WTC11 (cell line): Measurements from ENCODE around the gene SH3PXD2A. TPM values are rescaled to one million over a fixed set of nuclear protein-coding genes. Genes with fewer than 3 reads are reported as not detected.

ENCODE experiments used
- ATAC-seq: fragments of 200-7000 bp; cut with Tn5 transposase; 2 replicates; pipeline ENCODE4 v1.10.0; 2021; ENCODE audit warnings: mild to moderate bottlenecking, moderate library complexity
- CTCF ChIA-PET: fragments of 300-600 bp; sonication (Branson Sonifier 250); formaldehyde crosslinking; loops from one replicate; lab custom pipeline; 2021; ENCODE audit warnings: antibody characterized with exemption; lab: Charles Lee
- POLR2A ChIA-PET: fragments of 350-600 bp; sonication (Branson Sonifier 250); formaldehyde crosslinking; loops from one replicate; lab custom pipeline; 2021; ENCODE audit warnings: antibody characterized with exemption; lab: Charles Lee
- DNase-seq: peaks from one replicate; pipeline ENCODE4 v3.0.0; 2021; ENCODE audit warnings: low spot score
- H3K27ac Mint-ChIP-seq: 2 replicates; pipeline ENCODE4 v1.8.0; 2021; ENCODE audit warnings: mixed read lengths
- H3K27me3 Mint-ChIP-seq: 2 replicates; pipeline ENCODE4 v1.8.0; 2021; ENCODE audit warnings: low read depth, mild to moderate bottlenecking, moderate library complexity, mixed read lengths
- H3K36me3 Mint-ChIP-seq: 2 replicates; pipeline ENCODE4 v1.8.0; 2021; ENCODE audit warnings: mixed read lengths
- H3K4me1 Mint-ChIP-seq: 2 replicates; pipeline ENCODE4 v1.8.0; 2022; ENCODE audit warnings: mixed read lengths
- H3K4me3 Mint-ChIP-seq: 2 replicates; pipeline ENCODE4 v1.8.0; 2021; ENCODE audit warnings: mild to moderate bottlenecking, moderate library complexity, mixed read lengths
- H3K9me3 Mint-ChIP-seq: 2 replicates; pipeline ENCODE4 v1.8.0; 2021; ENCODE audit warnings: mixed read lengths
- ATF1 ChIP-seq: sonication (generic); formaldehyde crosslinking; IDR thresholded peaks from 2 replicates; pipeline ENCODE4 v1.8.1; 2023; ENCODE audit warnings: mild to moderate bottlenecking, moderate library complexity, missing genetic modification reagents
- CBFB ChIP-seq: sonication (generic); formaldehyde crosslinking; IDR thresholded peaks from 2 replicates; pipeline ENCODE4 v1.8.1; 2022; ENCODE audit warnings: mild to moderate bottlenecking, low read depth, missing genetic modification reagents
- CREB1 ChIP-seq: sonication (generic); formaldehyde crosslinking; IDR thresholded peaks from 2 replicates; pipeline ENCODE4 v1.8.0; 2023; ENCODE audit warnings: mild to moderate bottlenecking, missing genetic modification reagents
- EMX1 ChIP-seq: fragments of 250-450 bp; sonication (Bioruptor Pico); IDR thresholded peaks from 2 replicates; pipeline ENCODE4 v1.8.0; 2021; ENCODE audit warnings: mild to moderate bottlenecking
- IRF2 ChIP-seq: sonication (generic); formaldehyde crosslinking; IDR thresholded peaks from 2 replicates; pipeline ENCODE4 v1.8.0; 2022; ENCODE audit warnings: low read depth, missing genetic modification reagents, borderline replicate concordance
- JUN ChIP-seq: sonication (generic); formaldehyde crosslinking; IDR thresholded peaks from 2 replicates; pipeline ENCODE4 v1.8.0; 2023; ENCODE audit warnings: mild to moderate bottlenecking, missing genetic modification reagents
- MXD4 ChIP-seq: fragments of 250-450 bp; sonication (Bioruptor Pico); IDR thresholded peaks from 2 replicates; pipeline ENCODE4 v1.8.0; 2021; ENCODE audit warnings: mild to moderate bottlenecking, moderate library complexity, borderline replicate concordance
- NFE2L1 ChIP-seq: sonication (generic); formaldehyde crosslinking; IDR thresholded peaks from 2 replicates; pipeline ENCODE4 v1.8.1; 2023; ENCODE audit warnings: missing genetic modification reagents
- PRDM15 ChIP-seq: sonication (generic); formaldehyde crosslinking; IDR thresholded peaks from 2 replicates; pipeline ENCODE4 v1.8.0; 2022; ENCODE audit warnings: missing genetic modification reagents
- RORB ChIP-seq: fragments of 250-450 bp; sonication (Bioruptor Pico); IDR thresholded peaks from 2 replicates; pipeline ENCODE4 v1.9.0; 2021; ENCODE audit warnings: mild to moderate bottlenecking
- TCF7 ChIP-seq: sonication (generic); formaldehyde crosslinking; IDR thresholded peaks from 2 replicates; pipeline ENCODE4 v1.8.0; 2022; ENCODE audit warnings: mild to moderate bottlenecking, low read depth, missing genetic modification reagents, moderate library complexity
- ZNF121 ChIP-seq: sonication (generic); formaldehyde crosslinking; IDR thresholded peaks from 2 replicates; pipeline ENCODE4 v1.8.0; 2023; ENCODE audit warnings: missing genetic modification reagents
- ZNF317 ChIP-seq: sonication (generic); formaldehyde crosslinking; IDR thresholded peaks from 2 replicates; pipeline ENCODE4 v1.8.1; 2023; ENCODE audit warnings: low read depth, mild to moderate bottlenecking, moderate library complexity, missing genetic modification reagents, borderline replicate concordance
- ZNF425 ChIP-seq: fragments of 250-450 bp; sonication (Bioruptor Pico); conservative IDR thresholded peaks from 2 replicates; pipeline ENCODE4 v1.9.0; 2021; ENCODE audit warnings: mild to moderate bottlenecking
- ZNF671 ChIP-seq: fragments of 250-450 bp; sonication (Bioruptor Pico); IDR thresholded peaks from 2 replicates; pipeline ENCODE4 v1.8.0; 2021; ENCODE audit warnings: mild to moderate bottlenecking
- total RNA-seq: library from RNA; stranded (reverse); gene quantifications from 3 replicates; pipeline ENCODE4 v1.2.3, GENCODE V29; 2021
- TF ChIP-seq, protein P1 (sequence below): fragments of 250-450 bp; sonication (Bioruptor Pico); IDR thresholded peaks from 2 replicates; pipeline ENCODE4 v1.8.0; 2021; ENCODE audit warnings: mild to moderate bottlenecking
- TF ChIP-seq, protein P2 (sequence below): sonication (generic); formaldehyde crosslinking; IDR thresholded peaks from 2 replicates; pipeline ENCODE4 v1.8.1; 2023; ENCODE audit warnings: mild to moderate bottlenecking, missing genetic modification reagents, moderate library complexity
- TF ChIP-seq, protein P3 (sequence below): sonication (generic); formaldehyde crosslinking; IDR thresholded peaks from 2 replicates; pipeline ENCODE4 v1.8.1; 2023; ENCODE audit warnings: mild to moderate bottlenecking, missing genetic modification reagents, borderline replicate concordance
- TF ChIP-seq, protein P4 (sequence below): sonication (generic); formaldehyde crosslinking; IDR thresholded peaks from 2 replicates; pipeline ENCODE4 v1.8.1; 2023; ENCODE audit warnings: mild to moderate bottlenecking, moderate library complexity, missing genetic modification reagents
- TF ChIP-seq, protein P5 (sequence below): sonication (generic); formaldehyde crosslinking; IDR thresholded peaks from 2 replicates; pipeline ENCODE4 v1.8.0; 2022; ENCODE audit warnings: mild to moderate bottlenecking, missing genetic modification reagents

The SH3PXD2A gene
- total RNA-seq, 1 experiment from 2014 or later = 15.7 TPM

- H3K4me1 Mint-ChIP-seq = peaks cover 9% of the 10 kb centered on the region
- no peak for ATAC-seq
- H3K36me3 Mint-ChIP-seq = no peaks in the 10 kb centered on the region
- TF ChIP-seq, protein P1, sequence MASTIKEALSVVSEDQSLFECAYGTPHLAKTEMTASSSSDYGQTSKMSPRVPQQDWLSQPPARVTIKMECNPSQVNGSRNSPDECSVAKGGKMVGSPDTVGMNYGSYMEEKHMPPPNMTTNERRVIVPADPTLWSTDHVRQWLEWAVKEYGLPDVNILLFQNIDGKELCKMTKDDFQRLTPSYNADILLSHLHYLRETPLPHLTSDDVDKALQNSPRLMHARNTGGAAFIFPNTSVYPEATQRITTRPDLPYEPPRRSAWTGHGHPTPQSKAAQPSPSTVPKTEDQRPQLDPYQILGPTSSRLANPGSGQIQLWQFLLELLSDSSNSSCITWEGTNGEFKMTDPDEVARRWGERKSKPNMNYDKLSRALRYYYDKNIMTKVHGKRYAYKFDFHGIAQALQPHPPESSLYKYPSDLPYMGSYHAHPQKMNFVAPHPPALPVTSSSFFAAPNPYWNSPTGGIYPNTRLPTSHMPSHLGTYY = no peak
- TF ChIP-seq NFE2L1 (CRISPR knock-in tag) (no peak), EMX1 (no peak), CBFB (CRISPR knock-in tag) (no peak), IRF2 (CRISPR knock-in tag) (no peak), CREB1 (CRISPR knock-in tag) (no peak), ZNF317 (CRISPR knock-in tag) (no peak), JUN (no peak)
- TF ChIP-seq, all 79 proteins: peak for 0
- Mint-ChIP-seq H3K4me3 (no peak overlapping the region), H3K27ac (no peak overlapping the region), H3K9me3 (no peaks in the 10 kb centered on the region), H3K27me3 (peaks cover 3% of the 10 kb centered on the region; the same call in 1 of the 2 replicates)
- ChIA-PET CTCF (interaction anchor here (1.0 to 5.1 kb wide), 3 partner anchors 14 to 63 kb away, joined by 3 to 26 read pairs (median 3); no protein-coding TSS in a partner anchor), POLR2A (no interaction called here)
- no peak for DNase-seq
Measured at GRCh38 chr10:103548006-103548405, 307.4 kb downstream of the SH3PXD2A start.

- peaks cover 14% of the 10 kb centered on the region for H3K4me1 Mint-ChIP-seq
- ChIA-PET POLR2A (no interaction called here), CTCF (interaction anchor here (1.0 to 5.1 kb wide), 6 partner anchors 14 to 118 kb away, joined by 3 to 26 read pairs (median 3); no protein-coding TSS in a partner anchor)
- ATAC-seq = no peak
- no peak overlapping the region for H3K4me3 Mint-ChIP-seq
- DNase-seq = no peak
- H3K36me3 Mint-ChIP-seq = no peaks in the 10 kb centered on the region
- peaks cover 3% of the 10 kb centered on the region; the same call in 1 of the 2 replicates for H3K27me3 Mint-ChIP-seq
- H3K27ac Mint-ChIP-seq = no peak overlapping the region
- H3K9me3 Mint-ChIP-seq = no peaks in the 10 kb centered on the region
- TF ChIP-seq ZNF671 (CRISPR knock-in tag) (no peak), PRDM15 (CRISPR knock-in tag) (no peak), MXD4 (CRISPR knock-in tag) (no peak), ATF1 (CRISPR knock-in tag) (no peak), RORB (no peak), ZNF425 (CRISPR knock-in tag) (no peak), TCF7 (CRISPR knock-in tag) (no peak), ZNF121 (CRISPR knock-in tag) (no peak)
- TF ChIP-seq, protein P2, sequence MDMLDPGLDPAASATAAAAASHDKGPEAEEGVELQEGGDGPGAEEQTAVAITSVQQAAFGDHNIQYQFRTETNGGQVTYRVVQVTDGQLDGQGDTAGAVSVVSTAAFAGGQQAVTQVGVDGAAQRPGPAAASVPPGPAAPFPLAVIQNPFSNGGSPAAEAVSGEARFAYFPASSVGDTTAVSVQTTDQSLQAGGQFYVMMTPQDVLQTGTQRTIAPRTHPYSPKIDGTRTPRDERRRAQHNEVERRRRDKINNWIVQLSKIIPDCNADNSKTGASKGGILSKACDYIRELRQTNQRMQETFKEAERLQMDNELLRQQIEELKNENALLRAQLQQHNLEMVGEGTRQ (CRISPR knock-in tag) = no peak
- TF ChIP-seq, protein P3, sequence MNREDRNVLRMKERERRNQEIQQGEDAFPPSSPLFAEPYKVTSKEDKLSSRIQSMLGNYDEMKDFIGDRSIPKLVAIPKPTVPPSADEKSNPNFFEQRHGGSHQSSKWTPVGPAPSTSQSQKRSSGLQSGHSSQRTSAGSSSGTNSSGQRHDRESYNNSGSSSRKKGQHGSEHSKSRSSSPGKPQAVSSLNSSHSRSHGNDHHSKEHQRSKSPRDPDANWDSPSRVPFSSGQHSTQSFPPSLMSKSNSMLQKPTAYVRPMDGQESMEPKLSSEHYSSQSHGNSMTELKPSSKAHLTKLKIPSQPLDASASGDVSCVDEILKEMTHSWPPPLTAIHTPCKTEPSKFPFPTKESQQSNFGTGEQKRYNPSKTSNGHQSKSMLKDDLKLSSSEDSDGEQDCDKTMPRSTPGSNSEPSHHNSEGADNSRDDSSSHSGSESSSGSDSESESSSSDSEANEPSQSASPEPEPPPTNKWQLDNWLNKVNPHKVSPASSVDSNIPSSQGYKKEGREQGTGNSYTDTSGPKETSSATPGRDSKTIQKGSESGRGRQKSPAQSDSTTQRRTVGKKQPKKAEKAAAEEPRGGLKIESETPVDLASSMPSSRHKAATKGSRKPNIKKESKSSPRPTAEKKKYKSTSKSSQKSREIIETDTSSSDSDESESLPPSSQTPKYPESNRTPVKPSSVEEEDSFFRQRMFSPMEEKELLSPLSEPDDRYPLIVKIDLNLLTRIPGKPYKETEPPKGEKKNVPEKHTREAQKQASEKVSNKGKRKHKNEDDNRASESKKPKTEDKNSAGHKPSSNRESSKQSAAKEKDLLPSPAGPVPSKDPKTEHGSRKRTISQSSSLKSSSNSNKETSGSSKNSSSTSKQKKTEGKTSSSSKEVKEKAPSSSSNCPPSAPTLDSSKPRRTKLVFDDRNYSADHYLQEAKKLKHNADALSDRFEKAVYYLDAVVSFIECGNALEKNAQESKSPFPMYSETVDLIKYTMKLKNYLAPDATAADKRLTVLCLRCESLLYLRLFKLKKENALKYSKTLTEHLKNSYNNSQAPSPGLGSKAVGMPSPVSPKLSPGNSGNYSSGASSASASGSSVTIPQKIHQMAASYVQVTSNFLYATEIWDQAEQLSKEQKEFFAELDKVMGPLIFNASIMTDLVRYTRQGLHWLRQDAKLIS (CRISPR knock-in tag) = no peak
- TF ChIP-seq, protein P4, sequence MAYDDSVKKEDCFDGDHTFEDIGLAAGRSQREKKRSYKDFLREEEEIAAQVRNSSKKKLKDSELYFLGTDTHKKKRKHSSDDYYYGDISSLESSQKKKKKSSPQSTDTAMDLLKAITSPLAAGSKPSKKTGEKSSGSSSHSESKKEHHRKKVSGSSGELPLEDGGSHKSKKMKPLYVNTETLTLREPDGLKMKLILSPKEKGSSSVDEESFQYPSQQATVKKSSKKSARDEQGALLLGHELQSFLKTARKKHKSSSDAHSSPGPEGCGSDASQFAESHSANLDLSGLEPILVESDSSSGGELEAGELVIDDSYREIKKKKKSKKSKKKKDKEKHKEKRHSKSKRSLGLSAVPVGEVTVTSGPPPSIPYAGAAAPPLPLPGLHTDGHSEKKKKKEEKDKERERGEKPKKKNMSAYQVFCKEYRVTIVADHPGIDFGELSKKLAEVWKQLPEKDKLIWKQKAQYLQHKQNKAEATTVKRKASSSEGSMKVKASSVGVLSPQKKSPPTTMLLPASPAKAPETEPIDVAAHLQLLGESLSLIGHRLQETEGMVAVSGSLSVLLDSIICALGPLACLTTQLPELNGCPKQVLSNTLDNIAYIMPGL (CRISPR knock-in tag) = no peak
- TF ChIP-seq, protein P5, sequence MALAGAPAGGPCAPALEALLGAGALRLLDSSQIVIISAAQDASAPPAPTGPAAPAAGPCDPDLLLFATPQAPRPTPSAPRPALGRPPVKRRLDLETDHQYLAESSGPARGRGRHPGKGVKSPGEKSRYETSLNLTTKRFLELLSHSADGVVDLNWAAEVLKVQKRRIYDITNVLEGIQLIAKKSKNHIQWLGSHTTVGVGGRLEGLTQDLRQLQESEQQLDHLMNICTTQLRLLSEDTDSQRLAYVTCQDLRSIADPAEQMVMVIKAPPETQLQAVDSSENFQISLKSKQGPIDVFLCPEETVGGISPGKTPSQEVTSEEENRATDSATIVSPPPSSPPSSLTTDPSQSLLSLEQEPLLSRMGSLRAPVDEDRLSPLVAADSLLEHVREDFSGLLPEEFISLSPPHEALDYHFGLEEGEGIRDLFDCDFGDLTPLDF (CRISPR knock-in tag) = no peak
Measured at GRCh38 chr10:103547391-103547946, 307.9 kb downstream of the SH3PXD2A start.
